C4-2B (cell line): ENCODE data around the gene MACF1.

Experiments
- CTCF ChIP-seq: fragments of 450-650 bp; conservative IDR thresholded peaks from 2 replicates; pipeline ENCODE4 v1.5.1; 2017; ENCODE audit warnings: mild to moderate bottlenecking
- ZFX ChIP-seq: fragments of 450-650 bp; IDR thresholded peaks from 2 replicates; pipeline ENCODE4 v1.6.1; 2017

- peak; percentile 57 for TF ChIP-seq CTCF
- no peak; the same call in 1 of the 2 replicates for TF ChIP-seq ZFX
These were observed 20.8 kb upstream of the MACF1 start for GRCh38 chr1:39183503-39184353.
